ENCODE data around the gene RFESD. TPM values are rescaled to one million over a fixed set of nuclear protein-coding genes. Genes with fewer than 3 reads are reported as not detected.

Gene RFESD
- total and polyA plus RNA-seq, 10 of the 15 experiments (the other 5 are each of a cell fraction or from before 2014, with no cell fraction given), result 1.9 to 14.7 (median 4.9) TPM

GRCh38 chr5:95668216-95668615 is 21.6 kb downstream of the RFESD start:
- FAIRE-seq (no peak), DNase-seq (ENCODE audit: low read depth, low spot score) (no peak), ATAC-seq (no peak)
- in situ Hi-C loops (cut with MboI), result no loop called here
- Histone ChIP-seq H4K20me1 (ENCODE audit: control insufficient read depth, insufficient read depth) (no peaks in the 10 kb centered on the region), H3K4me3 (no peak overlapping the region), H3K27me3 (replicated peaks in 1 of 2; ENCODE audit: control insufficient read depth in 2 of 2, insufficient read depth in 2 of 2, low read length in 1 of 2) (no peaks in the 10 kb centered on the region), H3K27ac (ENCODE audit: control insufficient read depth, insufficient read depth) (no peak overlapping the region), H3K4me2 (ENCODE audit: control insufficient read depth, insufficient read depth) (no peak overlapping the region), H3K79me2 (ENCODE audit: control insufficient read depth, insufficient read depth, low read length) (no peaks in the 10 kb centered on the region), H3K9me3 (replicated peaks; ENCODE audit: control insufficient read depth, insufficient read depth, low read length) (no peaks in the 10 kb centered on the region), H2AFZ (ENCODE audit: control insufficient read depth, low read depth, low read length) (no peak overlapping the region), H3K4me1 (ENCODE audit: control insufficient read depth, insufficient read depth, low read length) (no peaks in the 10 kb centered on the region), H3K9ac (ENCODE audit: control insufficient read depth, insufficient read depth, low read length) (no peak overlapping the region), H3K36me3 (ENCODE audit: control insufficient read depth in 2 of 2, insufficient read depth in 2 of 2, low read length in 1 of 2) (no peaks in the 10 kb centered on the region)
- intact Hi-C loops (cut with micrococcal nuclease; ENCODE audit: unreplicated experiment), result no loop called here
- ChIA-PET POLR2A (no interaction called here), RAD21 (ENCODE audit: unreplicated experiment) (interaction anchor here (1.0 to 2.5 kb wide), 4 partner anchors 50 to 181 kb away, joined by 3 to 16 read pairs (median 4); no protein-coding TSS in a partner anchor), SMC1A (ENCODE audit: uncharacterized antibody, unreplicated experiment) (interaction anchor here (0.6 to 5.1 kb wide), 5 partner anchors 65 to 179 kb away, joined by 3 to 22 read pairs (median 6); no protein-coding TSS in a partner anchor), CTCF (interaction anchor here (0.7 to 8.5 kb wide), 6 partner anchors 8 to 179 kb away, joined by 3 to 177 read pairs (median 4); no protein-coding TSS in a partner anchor)
- no TSS peak for BruUV-seq (replicated peaks)
- TF ChIP-seq SIN3A (IDR thresholded peaks at IDR 0.05; ENCODE audit: low read depth, low read length) (no peak), SMARCA5 (IDR thresholded peaks at IDR 0.05) (no peak), BACH1 (IDR thresholded peaks at IDR 0.05; ENCODE audit: borderline replicate concordance) (no peak), JUND (IDR thresholded peaks at IDR 0.05; ENCODE audit: low read depth, low read length) (no peak), PML (IDR thresholded peaks at IDR 0.05; ENCODE audit: low read length) (no peak), NR2C2 (IDR thresholded peaks at IDR 0.05; ENCODE audit: borderline replicate concordance, control insufficient read depth, insufficient read length, low read depth) (no peak), EP300 (IDR thresholded peaks at IDR 0.05; ENCODE audit: borderline replicate concordance in 1 of 2, control insufficient read depth in 1 of 2, low read depth in 2 of 2, low read length in 2 of 2) (no peak), ZNF384 (IDR thresholded peaks at IDR 0.05; ENCODE audit: borderline replicate concordance, low read depth, low read length) (no peak), LARP7 (IDR thresholded peaks at IDR 0.05) (no peak), MEF2A (IDR thresholded peaks at IDR 0.05; ENCODE audit: insufficient read depth, low read depth, low read length) (no peak), KLF5 (IDR thresholded peaks at IDR 0.05; ENCODE audit: partially characterized antibody) (no peak), POLR2AphosphoS5 (IDR thresholded peaks at IDR 0.05; ENCODE audit: low read length) (no peak), CHD1 (IDR thresholded peaks at IDR 0.05; ENCODE audit: low read depth, low read length) (no peak), FOXM1 (IDR thresholded peaks at IDR 0.05; ENCODE audit: low read depth, low read length) (no peak), E2F8 (IDR thresholded peaks at IDR 0.05; ENCODE audit: low read depth, partially characterized antibody) (no peak), MXI1 (IDR thresholded peaks at IDR 0.05; ENCODE audit: low read depth, low read length) (no peak), SMAD1 (IDR thresholded peaks at IDR 0.05; ENCODE audit: low read depth, partially characterized antibody) (no peak), HCFC1 (IDR thresholded peaks at IDR 0.05; ENCODE audit: low read length) (no peak)
- TF ChIP-seq, protein P1, sequence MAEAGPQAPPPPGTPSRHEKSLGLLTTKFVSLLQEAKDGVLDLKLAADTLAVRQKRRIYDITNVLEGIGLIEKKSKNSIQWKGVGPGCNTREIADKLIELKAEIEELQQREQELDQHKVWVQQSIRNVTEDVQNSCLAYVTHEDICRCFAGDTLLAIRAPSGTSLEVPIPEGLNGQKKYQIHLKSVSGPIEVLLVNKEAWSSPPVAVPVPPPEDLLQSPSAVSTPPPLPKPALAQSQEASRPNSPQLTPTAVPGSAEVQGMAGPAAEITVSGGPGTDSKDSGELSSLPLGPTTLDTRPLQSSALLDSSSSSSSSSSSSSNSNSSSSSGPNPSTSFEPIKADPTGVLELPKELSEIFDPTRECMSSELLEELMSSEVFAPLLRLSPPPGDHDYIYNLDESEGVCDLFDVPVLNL (IDR thresholded peaks at IDR 0.05; ENCODE audit: low read depth, low read length), result no peak

All from GM12878 (cell line).